K562 (cell line): ENCODE data around the gene OCA2. TPM values are rescaled to one million over a fixed set of nuclear protein-coding genes. Genes with fewer than 3 reads are reported as not detected.

Experiments used
- CAMTA2 ChIP-seq: fragments of 250-450 bp; sonication (Bioruptor Pico); conservative IDR thresholded peaks from 2 replicates; pipeline ENCODE4 v1.5.1; 2022
- HMGXB4 ChIP-seq: sonication (generic); formaldehyde crosslinking; IDR thresholded peaks from 2 replicates; pipeline ENCODE4 v1.8.1; 2023; ENCODE audit warnings: mild to moderate bottlenecking, missing genetic modification reagents
- IRF2 ChIP-seq: sonication (generic); formaldehyde crosslinking; IDR thresholded peaks from 2 replicates; pipeline ENCODE4 v1.8.1; 2022; ENCODE audit warnings: mild to moderate bottlenecking, missing genetic modification reagents
- NR2C2 ChIP-seq, 2 experiments: fragments of 200-800 bp in 1 of 2; sonication (Bioruptor generic) in 1 of 2; sonication (generic) in 1 of 2; formaldehyde crosslinking in 1 of 2; IDR thresholded peaks; 2 replicates each; pipeline versions ENCODE4 v1.6.1 to v1.8.0; 2016 to 2022; ENCODE audit warnings: mild to moderate bottlenecking in 1 of 2, missing compliant biosample characterization in 1 of 2, missing genetic modification characterization in 1 of 2, missing genetic modification reagents in 1 of 2
- PBX2 ChIP-seq, 2 experiments: IDR thresholded peaks in 1 of 2; conservative IDR thresholded peaks in 1 of 2; 2 replicates each; pipeline ENCODE4 v1.6.1; 2016; ENCODE audit warnings: low read depth in 2 of 2, mild to moderate bottlenecking in 1 of 2, missing compliant biosample characterization in 1 of 2, missing genetic modification characterization in 1 of 2, moderate library complexity in 1 of 2
- SNIP1 ChIP-seq: fragments of 450-650 bp; IDR thresholded peaks from 2 replicates; pipeline ENCODE4 v1.7.1; 2017; ENCODE audit warnings: low read depth, mild to moderate bottlenecking
- ZNF124 ChIP-seq: sonication (generic); formaldehyde crosslinking; IDR thresholded peaks from 2 replicates; pipeline ENCODE4 v1.8.1; 2022; ENCODE audit warnings: missing genetic modification reagents
- ZNF280A ChIP-seq: fragments of 450-650 bp; IDR thresholded peaks from 2 replicates; pipeline ENCODE4 v1.6.1; 2018; ENCODE audit warnings: mild to moderate bottlenecking, low read depth; ENCODE audit not compliant: partially characterized antibody
- ZNF717 ChIP-seq: fragments of 250-450 bp; sonication (Bioruptor Pico); IDR thresholded peaks from 2 replicates; pipeline ENCODE4 v1.5.0; 2021
- polyA plus RNA-seq, 8 experiments: library from polyadenylated mRNA; depleted of rRNA in 4 of 8; stranded (reverse) in 5 of 8; unstranded in 3 of 8; fragments of >200 nt; fragmentation: Nextera tagmentation in 2 of 8; fragmentation: Illumina TruSeq in 1 of 8; extraction: Ambion mirVana in 2 of 8; extraction: Trizol in 1 of 8; gene quantifications; 2 replicates each; pipeline versions ENCODE4 v1.2.1 to v1.2.3, GENCODE V29; 2011 to 2014; ENCODE audit warnings: inconsistent platforms in 1 of 8, missing spikeins in 1 of 8
- total RNA-seq, 7 experiments: library from RNA; depleted of rRNA in 6 of 7; stranded (reverse); fragments of >200 nt in 6 of 7; fragmentation: Illumina TruSeq in 2 of 7; extraction: Trizol in 2 of 7; gene quantifications; 2 replicates each; pipeline versions ENCODE4 v1.2.1 to v1.2.3, GENCODE V29; 2011 to 2021; ENCODE audit warnings: low replicate concordance in 1 of 7

The OCA2 gene
- total and polyA plus RNA-seq, 9 of the 15 experiments (the other 6 are each of a cell fraction or from before 2014, with no cell fraction given) = 0.07 to 0.59 (median 0.17) TPM; not detected in 1

GRCh38 chr15:27767918-27768640 lies 331.0 kb downstream of the OCA2 start (continued):
- TF ChIP-seq ZNF280A = no peak
- no peak for TF ChIP-seq SNIP1
- no peak for TF ChIP-seq PBX2 (CRISPR knock-in tag; IDR thresholded peaks at IDR 0.05; ENCODE audit: low read depth)
- TF ChIP-seq PBX2 (tag; conservative IDR thresholded peaks at IDR 0.05; ENCODE audit: low read depth) = no peak
- no peak for TF ChIP-seq NR2C2 (CRISPR knock-in tag; IDR thresholded peaks at IDR 0.05)
- no peak for TF ChIP-seq NR2C2 (tag; IDR thresholded peaks at IDR 0.05)
- TF ChIP-seq HMGXB4 (CRISPR knock-in tag) = no peak
- TF ChIP-seq ZNF124 (CRISPR knock-in tag) = no peak
- TF ChIP-seq ZNF717 (CRISPR knock-in tag) = no peak
- TF ChIP-seq IRF2 (CRISPR knock-in tag) = no peak
- no peak for TF ChIP-seq CAMTA2 (CRISPR knock-in tag)
